ENCODE data around the gene ISCA1.
"Not testable (repeated sequence)": the region's sequence is repeated elsewhere in the genome, so short reads cannot be mapped to it uniquely, and the experiment has no call there.

Gene ISCA1

DNA sequence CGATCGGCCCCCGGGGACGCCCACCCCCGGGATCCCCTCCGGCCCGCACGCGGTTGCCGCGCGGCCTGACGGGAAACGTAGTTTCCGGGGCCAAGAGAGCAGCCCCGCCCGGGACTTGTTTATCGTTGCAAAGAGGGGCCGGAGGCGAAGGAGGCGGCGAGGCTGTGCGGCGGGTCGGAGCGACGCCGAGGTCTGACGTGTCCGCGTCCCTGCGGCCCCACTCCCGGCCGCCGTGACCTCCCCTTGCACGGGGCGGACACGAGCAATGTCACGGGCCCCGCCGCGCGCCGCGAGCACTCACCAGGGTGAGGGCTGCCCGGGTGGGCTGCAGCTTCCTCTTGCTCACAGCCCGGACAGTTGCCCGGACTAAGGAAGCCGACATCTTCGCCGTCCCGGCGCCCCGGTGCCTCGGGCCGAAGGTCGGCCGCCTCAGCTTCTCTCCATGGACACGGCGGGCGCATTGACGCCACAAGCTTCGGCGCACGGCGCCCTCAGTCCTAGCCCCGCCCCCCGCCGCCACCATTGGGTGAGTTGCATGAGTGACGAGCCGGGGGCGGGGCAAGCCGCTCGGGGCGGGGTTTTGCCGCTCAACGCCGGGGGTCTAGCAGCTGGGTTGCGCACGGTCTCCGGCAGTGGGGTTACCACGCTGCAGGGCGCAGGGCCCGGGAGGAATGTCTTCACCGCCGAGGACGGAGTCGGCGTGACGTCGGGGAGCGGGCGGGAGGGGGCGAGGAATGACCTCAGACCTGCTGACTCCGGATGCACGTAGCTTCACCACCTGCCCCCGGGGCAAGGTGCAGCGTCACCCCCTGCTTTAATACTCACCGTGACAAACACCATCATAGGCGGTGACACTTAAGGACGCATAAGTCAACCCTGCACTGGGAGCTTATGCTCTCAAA is at the start of gene ISCA1:
ISCA1 (minus strand) TSS at position 462 of the 902 bp plus-strand sequence; CDS start at position 382, 80 bp downstream.
- peak; percentile 94 for DNase-seq (ENCODE audit: low spot score)

DNA sequence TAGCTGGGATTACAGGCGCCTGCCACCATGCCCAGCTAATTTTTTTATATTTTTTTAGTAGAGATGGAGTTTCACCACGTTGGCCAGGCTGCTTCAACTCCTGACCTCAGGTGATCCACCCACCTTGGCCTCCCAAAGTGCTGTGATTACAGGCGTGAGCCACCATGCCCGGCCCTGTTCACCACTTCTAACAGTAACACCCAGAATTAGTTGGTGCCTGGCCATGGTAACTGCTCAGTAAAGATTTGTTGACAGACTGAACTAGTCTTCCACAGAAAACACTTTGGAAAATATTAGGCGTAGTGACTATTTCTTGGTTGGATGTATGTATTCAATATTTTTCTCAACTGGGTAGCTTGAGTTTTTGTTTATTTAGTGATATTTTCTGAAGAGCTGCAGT is 47.8 kb upstream of the ISCA1 start:
- no peak for DNase-seq (ENCODE audit: low spot score)

DNA sequence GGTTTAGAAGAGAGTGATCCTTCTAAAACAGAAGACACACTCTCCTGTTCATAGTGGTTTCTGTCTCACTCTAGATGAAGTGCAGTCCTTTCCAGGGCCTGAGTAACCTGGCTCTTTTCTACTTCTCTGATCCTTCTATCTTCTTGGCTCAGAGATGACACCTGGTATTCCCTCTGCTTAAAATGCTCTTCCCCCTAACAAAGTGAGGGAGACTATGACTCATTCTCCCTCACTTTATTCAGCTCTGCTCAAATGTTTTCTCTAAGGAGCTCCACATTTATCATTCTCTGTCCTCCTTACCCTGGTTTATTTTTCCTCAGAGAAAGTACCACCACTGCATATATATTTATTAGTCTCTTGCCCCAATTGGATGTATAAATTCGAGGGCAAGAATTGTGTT is 47.3 kb upstream of the ISCA1 start:
- no peak for DNase-seq (ENCODE audit: low spot score)

DNA sequence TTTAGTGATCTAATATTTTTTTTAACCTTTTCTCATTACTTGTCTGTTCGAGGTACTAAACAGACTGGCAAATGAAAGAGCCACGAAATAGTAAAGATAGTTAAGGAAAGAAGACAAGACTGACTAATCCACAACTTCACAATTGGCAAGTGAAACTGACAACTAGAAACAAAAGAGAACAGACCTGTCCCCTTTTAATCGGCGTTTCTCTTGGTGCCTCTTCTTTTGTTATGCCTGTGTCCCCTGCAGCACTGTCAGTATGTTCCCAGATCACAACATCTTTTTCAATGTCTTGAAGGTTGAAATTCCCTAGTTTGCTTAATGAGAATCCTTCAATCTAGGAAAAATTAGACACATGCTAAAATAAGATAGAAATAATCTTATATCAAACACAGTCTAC is 45.8 kb upstream of the ISCA1 start:
- DNase-seq (ENCODE audit: low spot score): no peak

DNA sequence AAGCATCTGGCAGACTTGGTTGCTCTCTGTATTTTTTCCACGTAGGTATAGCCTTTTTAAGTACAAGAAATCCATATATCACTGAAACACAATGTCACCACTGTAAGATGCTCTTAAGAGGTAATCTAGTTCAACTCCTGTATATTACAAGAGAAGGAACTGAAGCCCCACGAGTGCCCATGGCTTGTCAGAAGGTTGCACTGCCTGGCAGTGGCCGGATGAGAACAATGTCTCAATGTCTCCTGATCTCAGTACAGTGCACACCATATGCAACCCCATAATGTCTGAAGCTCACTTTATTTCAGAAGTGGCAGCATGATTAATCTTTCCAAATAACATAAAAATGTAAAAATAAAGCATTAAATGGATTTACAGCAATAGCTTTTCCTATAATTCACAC is 44.2 kb upstream of the ISCA1 start:
- DNase-seq (ENCODE audit: low spot score): no peak

DNA sequence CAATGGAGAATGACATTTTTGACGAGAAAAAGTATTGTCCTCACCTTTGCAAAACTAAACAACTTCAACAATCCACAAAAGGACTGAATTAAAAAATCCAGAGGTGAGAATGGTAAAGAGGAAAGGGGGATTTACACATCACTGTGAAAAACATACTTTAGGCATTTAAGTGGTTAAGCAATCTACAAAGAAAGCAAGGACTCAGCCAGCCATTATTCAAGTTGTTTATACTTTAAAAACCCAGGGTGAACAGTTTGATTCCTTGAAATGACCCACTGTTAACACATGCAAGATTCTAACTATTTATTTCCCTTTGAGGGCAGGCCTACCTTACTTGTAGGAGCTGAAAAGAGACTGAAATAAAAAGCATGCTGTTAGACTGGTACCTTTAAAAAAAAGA is 42.6 kb upstream of the ISCA1 start:
- DNase-seq (ENCODE audit: low spot score): no peak

DNA sequence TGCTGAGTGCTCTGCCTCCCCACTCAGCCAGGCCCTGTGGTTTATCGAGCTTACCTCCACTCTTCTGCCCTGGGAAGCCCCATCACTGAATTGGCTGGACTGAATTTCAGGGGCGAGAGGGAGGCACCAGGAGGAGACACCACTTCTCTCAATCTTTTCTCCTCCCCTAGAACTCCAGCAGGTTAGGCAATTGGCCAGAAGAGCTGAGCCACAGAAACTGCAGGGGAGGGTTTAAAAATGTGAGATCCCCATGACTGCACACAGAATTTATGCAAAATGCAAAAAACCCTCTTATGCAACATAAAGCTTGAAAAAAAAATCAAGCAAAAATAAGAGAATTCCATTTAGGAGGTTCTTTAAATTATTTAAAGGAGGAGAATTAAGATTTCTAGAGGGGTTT is 42.0 kb upstream of the ISCA1 start:
- DNase-seq (ENCODE audit: low spot score): no peak

DNA sequence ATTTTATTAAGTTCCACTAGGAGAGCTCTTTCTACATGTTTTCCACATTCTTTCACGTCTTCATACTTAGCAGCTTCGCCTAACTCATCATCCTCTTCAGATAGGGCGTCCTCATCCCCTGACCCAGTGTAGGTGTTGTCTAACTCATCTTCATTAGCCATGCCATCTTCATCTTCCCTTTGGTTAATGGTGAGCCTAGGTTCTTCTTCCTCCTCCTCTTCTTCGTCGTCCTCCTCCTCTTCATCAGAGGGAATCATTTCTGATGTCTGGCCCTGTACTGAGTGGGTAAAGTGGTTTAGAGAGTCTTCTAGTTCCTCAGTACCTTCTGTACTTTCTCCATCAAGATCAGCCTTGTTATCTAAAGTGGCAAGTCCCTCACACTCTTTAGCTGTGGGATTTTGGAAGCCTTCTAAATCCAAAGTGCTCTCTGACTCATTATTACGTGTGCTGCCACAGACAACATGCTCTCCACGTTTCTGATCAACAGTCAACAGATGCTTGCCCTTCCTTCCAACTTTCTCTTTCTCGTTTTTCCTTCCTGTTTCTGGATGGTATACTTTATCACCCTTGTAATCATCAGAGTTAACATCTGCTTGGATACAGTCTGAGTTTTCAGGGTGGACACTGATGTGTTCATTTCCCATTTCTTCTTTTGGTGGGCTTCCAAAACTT is 40.8 kb upstream of the ISCA1 start:
- DNase-seq (ENCODE audit: low spot score): no peak

DNA sequence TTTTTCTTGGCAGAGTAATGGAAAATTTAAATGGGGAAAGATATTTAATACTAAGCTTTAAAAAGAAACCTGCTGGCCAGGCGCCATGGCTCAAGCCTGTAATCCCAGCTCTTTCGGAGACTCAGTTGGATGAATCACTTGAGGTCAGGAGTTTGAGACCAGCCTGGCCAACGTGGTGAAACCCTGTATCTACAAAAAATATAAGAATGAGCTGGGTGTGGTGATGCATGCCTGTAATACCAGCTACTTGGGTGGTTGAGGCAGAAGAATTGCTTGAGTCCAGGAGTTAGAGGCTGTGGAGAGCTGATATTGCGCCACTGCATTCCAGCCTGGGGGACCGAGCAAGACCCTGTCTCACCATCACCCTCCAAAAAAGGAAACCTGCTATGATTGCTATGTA is 39.0 kb upstream of the ISCA1 start:
- DNase-seq (ENCODE audit: low spot score): no peak

DNA sequence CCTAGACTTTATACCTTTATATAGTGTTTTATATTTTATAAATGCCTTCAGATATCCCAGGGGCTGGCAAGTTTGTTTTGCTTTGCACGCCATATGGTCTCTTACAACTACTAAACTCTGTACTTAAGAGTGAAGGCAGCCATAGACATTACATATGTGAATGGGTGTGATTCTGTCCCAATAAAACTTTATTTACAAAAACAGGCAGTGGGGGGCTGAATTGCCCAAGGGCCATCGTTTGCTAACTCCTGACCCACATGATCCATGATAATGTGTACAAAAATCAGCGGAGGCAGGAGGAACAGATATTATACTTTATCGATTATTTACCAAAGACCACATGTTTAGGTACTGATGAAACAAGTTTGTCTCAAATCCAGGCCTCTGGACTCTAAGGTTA is 35.8 kb upstream of the ISCA1 start:
- DNase-seq (ENCODE audit: low spot score): no peak

DNA sequence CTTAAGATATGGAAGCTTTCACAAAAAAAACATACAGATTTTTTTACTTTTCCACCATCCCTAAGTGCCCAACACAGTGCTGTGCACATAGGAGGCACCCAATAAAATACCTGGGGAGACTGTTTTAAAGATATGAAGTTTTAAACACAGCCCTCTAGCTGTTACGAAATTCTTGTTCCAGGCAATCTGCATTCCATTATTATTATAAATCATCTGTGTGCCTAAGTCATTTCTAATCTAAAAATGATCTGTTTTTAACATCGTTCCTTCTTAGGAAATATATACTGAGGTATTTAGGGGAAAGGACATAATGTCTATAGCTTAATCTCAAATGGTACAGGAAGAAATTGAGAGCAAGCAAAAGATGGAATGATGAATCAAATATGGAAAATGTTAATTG is 32.7 kb upstream of the ISCA1 start:
- no peak for DNase-seq (ENCODE audit: low spot score)

DNA sequence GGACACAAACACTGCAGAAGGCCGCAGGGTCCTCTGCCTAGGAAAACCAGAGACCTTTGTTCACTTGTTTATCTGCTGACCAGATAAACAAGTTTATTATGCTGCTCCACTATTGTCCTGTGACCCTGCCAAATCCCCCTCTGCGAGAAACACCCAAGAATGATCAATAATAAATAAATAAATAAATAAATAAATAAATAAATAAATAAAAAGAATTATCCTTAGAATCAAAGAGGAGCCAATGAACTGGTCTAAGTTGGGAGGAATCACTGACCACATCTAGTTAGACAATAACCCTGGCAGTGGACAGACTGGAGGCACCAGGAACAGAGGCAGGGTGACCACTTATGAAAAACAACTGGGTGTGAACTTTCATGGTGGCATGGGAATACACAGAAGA is 30.6 kb upstream of the ISCA1 start:
- not testable (repeated sequence) for DNase-seq (ENCODE audit: low spot score)

DNA sequence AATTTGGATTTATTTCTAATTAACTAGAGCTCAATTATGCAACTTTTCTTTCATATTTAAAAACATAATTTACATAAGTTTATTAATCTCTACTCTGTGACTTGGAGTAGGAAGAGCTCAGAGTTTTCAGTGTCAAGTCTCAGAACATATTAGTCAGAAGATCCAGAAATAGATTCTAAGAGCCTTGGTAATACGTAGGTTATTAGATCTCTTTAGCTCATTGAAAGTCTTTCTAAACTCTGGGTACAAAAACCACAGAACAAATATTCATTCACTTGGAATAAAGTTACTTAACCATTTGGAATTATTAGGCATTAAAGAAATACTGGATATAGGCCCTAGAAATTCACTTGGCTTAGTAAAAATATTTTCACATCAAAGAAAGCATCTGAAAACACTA is 26.3 kb upstream of the ISCA1 start:
- DNase-seq (ENCODE audit: low spot score): no peak

DNA sequence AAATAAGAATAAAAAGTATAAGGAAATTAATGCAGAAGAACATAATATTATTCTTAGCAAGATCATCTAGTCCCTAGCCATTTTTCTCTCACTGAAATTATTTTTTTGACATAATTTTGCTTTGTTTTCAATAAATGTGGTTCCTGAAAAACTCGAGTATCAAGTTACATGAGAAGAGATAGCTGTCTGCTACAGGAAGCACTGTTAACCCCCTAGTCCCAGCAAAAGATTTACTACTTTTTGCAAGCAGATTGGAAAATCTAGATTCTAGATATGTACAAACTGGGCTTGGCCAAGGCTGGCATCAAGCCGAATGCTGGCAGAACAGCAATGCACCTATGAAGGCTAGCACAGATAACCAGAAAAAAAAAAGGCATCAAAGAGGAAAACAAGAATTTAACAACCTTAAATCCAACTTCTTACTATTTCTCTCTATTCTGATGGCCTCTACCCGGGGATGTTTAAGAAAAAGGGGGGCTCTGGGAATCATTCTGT is 21.9 kb upstream of the ISCA1 start:
- DNase-seq (ENCODE audit: low spot score): no peak

DNA sequence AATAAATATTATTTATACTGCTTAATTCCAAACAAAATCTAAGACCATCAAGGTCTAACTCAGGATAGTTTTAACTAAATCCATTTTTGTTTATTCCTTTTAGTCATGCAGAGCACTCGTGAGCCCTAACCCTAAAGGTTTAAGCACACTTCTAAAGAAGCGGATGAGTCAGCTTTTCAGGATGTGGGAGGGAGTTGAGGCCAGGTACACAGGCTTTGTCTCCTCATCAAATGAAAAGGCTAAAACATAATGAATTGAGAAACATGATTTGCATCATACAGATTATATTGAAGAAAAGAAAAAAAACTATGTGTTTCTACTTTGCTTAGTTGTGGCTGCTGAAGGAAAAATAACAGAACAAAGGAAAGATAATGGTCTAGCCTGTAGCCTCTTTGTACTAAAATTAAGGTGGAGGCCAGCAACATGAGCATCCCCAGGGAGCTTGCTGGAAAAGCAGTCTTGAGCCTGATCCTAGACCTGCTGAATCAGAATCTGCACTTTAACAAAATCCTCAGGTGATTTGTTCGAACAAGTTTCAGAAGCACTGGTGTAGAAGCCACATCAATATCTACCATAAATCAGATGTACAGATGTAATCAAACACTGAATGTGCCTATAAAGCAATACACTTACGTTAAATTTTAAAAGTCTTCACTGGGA is 21.1 kb upstream of the ISCA1 start:
- no peak for DNase-seq (ENCODE audit: low spot score)

DNA sequence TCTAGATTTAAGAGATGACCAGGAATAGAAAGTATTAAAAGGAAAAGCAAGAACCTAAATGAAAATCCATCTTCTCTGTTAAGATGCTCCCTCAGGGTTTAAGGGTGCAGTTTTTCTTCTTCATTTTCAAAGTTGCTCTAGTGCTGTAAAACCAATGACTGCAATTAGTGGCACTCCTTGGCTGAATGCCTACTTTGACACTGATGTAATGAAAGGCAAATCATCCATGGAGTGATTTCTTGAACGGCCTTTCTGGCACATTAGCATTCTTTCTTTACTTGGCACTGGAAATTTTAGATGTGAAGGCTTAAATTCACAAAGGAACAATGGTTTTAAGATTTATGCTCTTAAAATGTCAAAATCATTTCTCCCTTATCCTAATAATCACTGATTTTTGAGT is 19.3 kb upstream of the ISCA1 start:
- no peak for DNase-seq (ENCODE audit: low spot score)

DNA sequence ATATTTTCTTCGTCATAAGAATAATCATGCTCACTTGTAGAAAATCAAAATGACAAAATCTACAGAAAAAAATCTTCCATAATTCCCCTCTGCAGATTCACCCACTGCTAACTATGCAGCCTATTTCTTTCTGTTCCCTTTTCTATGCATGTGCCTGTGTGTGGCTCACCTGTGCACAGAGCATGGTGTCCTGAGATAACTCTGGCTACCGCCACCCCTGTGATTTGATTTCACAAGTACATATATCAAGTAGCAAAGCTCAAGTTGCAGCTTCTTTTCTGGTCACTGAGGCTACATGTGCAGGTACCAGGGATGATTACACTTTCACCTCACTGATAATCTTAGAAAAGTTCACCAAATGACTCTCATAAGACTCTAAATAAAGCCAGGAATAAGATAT is 18.4 kb upstream of the ISCA1 start:
- DNase-seq (ENCODE audit: low spot score): no peak

DNA sequence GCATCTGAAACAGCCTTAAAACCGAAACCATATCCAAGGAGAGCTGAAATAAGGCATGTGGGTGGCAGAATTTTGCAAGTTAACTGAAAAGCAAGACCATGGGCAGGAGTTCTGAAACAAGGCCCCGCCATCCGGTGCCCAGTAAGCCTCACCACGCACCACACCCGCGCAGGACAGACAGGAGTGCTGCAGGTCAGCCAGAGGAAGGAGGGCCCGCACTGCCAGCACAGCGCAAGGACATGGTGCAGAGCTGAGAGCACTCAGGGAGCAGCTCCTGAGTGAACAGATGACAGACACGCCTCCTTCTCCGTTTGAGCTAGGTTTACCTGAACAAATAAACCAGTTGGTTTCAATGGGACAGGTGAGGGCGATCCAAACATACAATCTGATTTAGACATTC is 16.5 kb upstream of the ISCA1 start:
- DNase-seq (ENCODE audit: low spot score): no peak

DNA sequence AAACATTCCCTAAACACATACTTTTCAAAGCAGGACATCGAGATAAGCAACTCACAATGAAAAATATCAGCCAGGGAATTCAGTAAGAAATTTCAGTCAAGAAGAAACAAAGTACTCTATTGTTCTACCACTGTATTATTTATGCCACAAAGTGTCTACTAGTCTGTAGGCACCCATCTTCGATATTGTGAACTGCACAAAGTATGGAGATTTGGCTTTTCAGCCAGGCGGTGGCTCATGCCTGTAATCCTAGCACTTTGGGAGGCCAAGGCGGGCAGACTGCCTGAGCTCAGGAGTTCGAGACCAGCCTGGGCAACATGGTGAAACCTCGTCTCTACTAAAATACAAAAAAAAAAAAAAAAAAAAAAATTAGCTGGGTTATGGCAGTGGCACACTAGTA is 8.0 kb upstream of the ISCA1 start:
- DNase-seq (ENCODE audit: low spot score): not testable (repeated sequence)

DNA sequence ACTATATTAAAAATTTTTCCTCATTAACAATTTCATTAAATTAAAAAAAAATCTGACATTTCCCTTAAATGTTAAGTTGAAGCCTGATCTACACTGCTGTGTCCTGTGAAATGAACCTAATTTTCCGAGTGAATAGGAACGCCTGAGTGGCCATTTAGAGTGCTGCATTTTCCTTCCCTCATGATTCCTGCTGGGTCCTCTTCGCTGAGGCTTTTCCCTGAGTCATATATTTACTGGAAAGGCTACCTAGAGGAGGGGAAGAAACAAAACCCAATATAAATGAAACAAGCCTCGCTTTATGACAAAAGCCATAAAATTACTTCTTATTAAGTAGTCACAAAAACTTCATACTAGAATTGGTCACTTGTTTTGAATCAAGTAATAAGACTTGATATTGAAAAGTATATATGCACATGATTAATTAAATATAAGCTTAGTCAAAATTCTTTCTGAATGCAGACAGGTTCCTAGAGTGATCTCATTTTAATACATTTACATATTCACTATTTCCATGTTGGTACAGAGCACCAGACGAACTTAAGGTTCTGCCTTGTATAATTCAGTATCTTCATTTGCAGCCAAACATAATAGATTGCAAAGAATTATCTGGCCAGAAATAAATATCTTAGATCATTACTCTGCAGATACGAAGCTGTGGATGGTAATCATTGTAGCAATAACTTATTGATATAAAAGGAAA is 6.3 kb upstream of the ISCA1 start:
- DNase-seq (ENCODE audit: low spot score): no peak

DNA sequence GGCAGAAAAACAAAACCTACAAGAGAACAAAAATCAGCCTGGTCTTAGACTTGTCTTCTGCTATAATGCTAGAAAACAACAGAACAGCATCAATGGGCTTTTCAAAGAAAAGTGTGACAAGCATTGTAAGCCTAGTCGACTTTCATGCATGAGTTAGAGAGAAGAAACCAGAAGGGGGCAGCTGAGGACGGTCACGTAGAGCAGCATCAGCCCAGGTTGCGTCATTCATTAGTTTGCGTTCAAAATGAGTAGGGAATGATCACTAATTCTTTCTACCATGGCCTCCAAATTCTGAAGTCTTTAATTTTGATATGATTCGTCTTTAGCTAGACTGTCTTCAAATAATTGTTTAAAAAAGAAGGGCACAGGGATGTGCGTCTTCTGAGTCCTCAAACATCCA is 4.7 kb upstream of the ISCA1 start:
- peak; percentile 85 for DNase-seq (ENCODE audit: low spot score)

DNA sequence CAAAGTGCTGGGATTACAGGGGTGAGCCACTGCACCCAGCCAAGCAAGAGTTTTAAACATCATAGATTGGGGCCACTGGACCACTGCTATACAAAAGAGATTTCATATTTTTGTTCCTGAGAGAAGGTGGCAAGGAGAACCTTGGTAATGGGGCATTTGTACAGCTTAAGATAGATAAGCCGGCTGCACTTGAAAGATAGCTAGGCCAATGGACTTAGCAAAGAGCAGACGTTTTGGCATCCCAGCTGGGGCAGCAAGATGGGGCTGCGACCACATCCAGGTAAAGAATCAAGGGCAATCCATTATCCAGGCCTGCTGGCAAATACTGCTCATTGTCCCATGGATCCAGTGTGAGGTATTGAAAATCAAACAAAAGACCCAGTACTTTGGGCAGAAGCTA is 3.9 kb upstream of the ISCA1 start:
- peak; percentile 84 for DNase-seq (ENCODE audit: low spot score)

Measured in hematopoietic multipotent progenitor cell treated with erythropoietin and hydrocortisone succinate and interleukin-3 and kit ligand, for 17 days (in vitro differentiated cells).